SHP77 treated with DMSO at 0.1 percent for 48 hours (cell line): ENCODE results near the gene PEX19.

Experiments used
- DNase-seq: peaks from one replicate; lab custom pipeline; 2025; lab: John Stamatoyannopoulos, UW

Gene PEX19

DNA sequence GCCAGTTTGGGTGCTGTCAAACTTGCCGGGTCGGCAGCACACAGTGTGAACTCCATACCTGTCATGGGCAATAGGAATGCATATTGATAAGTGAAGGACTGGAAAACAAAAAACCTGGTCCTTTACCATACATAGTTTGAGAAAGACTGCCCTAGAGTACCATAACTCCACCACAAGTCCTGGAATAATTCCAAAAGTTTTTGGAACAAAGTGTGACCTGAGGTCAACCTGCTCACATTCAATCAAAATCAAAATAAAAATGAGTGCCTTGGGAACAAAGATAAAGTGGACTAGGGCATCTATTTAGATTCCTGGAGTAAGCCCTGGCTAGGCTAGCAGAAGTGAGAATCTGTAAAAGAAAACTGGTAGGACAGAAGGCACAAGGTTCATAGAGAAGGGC lies 7.6 kb downstream of the PEX19 start:
- no peak for DNase-seq

DNA sequence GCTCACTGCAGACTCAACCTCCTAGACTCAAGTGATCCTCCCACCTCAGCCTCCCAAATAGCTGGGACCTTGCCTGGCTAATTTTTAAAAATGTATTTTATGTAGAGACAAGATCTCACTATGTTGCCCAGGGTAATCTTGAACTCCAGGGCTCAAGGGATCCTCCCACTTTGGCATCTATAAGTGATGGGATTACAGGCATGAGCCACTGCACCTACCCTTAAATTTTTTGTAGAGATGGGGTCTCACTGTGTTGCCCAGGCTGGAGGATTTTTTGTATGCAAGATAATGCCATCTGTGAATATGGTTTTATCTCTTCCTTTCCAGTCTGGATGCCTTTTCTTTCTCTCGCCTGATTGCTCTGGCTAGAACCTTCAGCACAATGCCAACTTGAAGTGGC lies 13.9 kb downstream of the PEX19 start:
- no peak for DNase-seq

DNA sequence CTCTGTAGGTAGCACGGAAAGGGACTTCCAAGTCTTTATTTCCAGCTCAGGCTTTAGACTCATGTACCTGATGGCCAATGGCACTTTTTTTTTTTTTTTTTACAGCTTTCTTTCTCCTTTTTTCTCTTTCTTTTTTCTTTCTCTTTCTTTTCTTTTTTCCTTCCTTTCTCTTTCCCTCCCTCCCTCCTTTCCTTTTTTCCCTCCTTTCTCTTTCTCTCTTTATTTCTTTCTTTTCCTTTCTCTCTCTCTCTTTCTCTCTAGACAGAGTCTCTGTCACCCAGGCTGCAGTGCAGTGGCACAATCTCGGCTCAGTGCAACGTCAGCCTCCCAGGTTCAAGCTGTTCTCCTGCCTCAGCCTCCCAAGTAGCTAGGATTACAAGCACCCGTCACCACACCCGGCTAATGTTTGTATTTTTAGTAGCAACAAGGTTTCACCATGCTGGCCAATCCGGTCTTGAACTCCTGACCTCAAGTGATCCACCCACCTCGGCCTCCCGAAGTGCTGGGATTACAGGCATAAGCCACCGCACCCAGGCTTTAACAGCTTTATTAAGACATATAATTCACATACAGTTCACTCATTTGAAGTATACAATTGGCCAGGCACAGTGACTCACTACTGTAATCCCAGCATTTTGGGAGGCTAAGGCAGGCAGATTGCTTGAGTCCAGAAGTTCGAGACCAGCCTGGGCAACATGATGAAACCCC lies 17.5 kb downstream of the PEX19 start:
- DNase-seq, result no peak

DNA sequence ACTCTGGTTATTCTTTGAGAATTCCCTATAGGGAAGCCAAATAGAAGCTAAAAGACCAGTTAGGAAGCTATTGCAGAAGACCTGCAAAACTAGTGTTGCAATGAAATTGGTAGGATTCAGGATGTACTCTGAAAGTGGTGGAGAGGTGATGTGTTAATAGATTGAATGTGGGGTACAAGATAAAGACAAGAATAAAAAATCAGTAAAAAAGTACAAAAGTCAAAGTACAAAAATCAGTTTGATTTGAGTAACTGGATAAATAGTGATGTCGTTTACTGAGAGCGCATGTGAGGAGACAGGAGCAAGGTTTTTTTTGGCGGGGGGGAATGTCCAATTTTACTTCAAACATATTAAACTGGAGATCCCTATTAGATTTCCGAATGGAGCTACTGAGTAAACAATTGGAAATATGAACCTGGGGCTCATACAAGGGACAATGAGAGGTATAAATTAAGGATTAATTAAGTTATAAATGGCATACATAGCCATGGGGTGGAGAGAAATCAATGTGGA lies 20.1 kb downstream of the PEX19 start:
- no peak for DNase-seq

DNA sequence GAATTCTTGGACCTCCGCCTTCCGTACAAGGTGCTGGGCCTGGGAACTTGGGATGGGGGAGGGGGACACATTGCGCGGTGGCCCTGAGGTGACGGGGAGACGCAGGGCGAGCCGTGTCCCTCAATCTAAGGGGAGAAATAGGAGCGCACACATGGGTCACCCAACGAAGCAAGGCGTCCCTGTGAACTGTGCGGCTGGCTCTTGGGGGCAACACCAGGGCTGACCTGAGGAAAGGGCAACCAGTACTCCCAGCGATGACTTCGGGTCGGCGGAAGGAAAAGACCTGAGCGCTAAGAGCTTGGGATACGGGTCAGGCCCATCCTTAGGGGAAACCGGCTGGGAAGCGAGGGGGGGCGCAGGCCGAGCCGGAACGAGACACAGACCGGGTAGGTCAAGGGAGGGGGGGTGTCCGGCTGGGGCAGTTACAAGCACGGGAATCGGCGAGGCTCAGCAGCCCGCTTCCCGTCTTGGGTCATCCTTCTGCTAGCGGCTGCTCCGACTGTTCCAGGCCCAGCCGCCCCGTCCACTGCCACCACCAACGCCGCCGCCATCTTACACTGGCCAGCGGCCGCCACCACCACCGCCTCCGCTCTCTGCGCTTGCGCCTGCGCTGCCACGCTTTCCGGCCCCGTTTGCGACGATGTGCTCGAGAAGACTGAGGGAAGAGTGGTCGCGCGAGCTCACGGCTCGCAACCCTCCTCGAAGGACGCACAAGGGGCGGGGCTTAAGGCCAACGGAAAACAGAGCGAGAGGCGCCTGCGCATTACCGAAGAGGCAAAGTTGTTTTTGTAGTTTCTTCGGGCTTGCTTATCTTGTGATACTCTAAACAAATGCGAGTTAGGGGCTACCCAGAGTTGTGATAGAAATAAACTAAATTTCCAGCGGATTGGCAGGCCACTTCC lies 22.8 kb downstream of the PEX19 start, which contains the start of gene DCAF8:
DCAF8 (minus strand) TSS at position 657 of the 902 bp plus-strand sequence. CDS start 18,541 bp downstream, outside the sequence.
- peak; percentile 91 for DNase-seq

DNA sequence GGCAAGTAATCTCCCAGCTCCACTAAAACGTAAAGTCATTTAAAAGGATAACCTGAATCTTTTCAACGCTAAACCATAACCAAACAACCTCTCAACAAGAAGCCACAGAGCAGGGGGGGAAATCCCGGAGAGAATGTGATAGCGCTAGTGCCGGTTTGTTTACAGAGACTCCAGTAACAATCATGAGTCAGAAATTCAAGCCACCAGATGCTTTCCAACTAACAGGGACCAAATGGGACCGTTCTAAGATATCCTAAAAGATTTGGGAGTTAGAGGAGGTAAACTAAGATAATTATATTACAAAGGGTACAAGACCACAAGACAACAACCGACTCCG lies 23.4 kb downstream of the PEX19 start:
- no peak for DNase-seq

DNA sequence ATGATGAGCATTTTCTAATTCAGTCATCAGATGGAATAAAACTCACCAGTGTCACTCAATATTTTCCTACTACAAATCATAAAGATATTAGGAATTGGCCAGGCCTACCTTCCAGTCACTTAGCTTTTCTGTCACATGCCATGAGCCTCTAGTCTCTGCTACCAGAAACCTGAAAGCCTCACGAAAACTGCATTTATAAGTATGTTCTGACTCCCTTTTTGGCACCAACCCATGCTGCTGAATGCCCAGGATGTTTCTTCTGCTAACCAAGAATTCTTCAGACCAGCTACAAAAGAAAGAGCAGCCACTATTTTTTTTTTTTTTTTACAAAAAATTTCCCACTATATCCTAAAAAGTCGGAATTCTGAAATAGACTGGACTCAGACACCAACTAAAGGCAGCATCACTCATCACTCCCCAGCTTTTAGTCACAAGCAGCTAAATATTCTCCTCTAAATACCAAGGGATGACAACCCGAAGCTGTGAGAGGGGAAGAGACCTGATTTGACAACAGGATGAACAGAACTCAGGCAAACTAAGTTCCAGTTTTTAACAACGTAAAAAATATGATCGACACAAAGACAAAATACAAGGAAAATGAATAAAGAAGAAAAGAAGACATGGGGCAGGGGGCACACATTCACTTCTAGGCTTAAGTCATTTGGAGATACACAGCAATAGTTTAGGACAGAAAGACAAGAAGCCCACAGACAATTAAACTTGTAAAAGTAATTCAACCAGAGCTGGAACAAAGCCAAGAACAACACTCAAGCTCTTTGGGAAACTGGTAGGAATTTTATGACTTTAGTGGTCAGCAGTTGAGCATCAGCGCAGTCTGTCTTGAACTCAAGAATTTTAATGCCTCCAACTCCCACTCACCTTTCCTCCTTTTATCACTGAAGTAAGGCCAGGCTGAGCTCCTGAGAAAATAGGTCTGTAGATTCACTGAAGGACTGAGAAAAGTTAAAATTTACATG lies 24.2 kb downstream of the PEX19 start:
- DNase-seq, result no peak

DNA sequence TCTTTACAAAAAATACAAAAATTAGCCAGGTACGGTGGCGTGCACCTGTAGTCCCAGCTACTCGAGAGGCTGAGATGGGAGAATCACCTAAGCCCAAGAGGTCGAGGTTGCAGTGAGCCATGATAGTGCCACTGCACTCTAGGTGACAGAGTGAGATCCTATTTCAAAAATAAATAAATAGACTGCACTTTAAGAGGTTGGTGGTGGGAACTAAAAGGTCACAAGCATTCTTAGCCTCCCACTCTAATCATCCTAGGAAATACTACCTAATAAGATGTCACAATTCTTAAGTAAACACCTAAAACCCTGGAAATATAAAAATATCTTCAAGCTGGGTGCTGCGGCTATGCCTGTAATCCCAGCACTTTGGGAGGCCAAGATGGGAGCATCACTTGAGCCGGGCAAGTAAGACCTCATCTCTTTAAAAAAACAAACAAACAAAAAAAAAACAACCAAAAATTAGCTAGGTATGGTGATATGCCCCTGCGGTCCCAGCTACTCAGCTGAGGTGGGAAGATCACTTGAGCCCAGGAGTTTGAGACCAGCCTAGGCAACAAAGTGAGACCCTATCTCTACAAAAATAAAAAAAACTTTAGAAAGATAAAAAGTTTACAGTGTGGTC lies 26.6 kb downstream of the PEX19 start:
- no peak for DNase-seq

DNA sequence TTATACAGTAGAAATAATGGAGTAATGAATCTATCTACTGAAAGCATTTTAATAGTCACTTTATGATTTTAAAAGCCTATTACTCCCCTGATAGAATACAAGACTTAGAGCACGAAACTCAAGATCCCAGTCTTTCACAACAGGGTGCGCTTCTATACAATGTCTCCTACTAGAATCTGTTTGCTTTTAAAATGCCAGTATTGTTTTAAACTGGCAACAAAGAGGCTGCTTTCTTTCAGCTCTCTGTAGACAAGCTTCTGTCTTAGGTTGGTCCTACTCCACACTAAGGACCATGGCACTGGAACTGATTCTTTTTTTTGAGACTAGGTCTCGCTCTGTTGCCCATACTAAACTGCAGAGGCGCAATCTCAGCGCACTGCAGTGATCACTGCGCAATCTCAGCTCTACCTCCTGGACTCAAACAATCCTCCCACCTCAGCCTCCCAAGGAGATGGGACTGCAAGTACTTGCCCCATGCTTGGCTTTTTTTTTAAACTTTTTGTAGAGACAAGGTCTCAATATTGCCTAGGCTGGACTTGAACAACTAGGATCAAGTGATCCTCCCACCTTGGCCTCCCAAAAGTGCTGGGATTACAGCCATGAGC lies 27.4 kb downstream of the PEX19 start:
- no peak for DNase-seq

DNA sequence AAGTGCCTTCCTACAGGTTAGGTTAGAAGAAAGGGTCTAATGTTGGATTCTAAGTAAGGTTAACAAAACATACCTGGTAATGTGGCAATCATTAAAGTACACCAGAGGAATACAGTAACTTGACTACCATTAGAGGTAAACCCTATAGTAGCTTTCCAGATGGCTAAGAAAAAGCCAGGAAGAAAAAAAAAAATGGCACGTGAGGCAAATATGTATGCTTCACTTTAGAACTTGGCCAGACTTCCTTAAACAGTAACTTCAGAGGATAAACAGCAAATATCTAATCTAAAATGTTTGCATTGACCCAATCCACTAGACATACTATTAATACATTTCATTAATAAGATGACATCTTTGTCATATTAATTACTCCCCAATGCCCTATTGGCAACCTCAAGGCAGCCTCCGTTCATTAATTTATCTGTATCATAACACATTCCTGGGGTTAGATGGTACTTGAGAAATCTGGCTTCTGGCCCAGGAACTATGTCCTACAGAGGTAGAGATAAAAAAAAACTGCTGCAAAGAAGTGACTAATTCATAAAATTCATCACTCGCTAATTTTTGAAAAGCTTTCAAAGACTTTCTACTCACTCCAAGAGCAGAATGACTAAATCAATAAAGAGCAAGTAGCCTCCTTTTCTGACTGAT lies 28.4 kb downstream of the PEX19 start:
- no peak for DNase-seq

DNA sequence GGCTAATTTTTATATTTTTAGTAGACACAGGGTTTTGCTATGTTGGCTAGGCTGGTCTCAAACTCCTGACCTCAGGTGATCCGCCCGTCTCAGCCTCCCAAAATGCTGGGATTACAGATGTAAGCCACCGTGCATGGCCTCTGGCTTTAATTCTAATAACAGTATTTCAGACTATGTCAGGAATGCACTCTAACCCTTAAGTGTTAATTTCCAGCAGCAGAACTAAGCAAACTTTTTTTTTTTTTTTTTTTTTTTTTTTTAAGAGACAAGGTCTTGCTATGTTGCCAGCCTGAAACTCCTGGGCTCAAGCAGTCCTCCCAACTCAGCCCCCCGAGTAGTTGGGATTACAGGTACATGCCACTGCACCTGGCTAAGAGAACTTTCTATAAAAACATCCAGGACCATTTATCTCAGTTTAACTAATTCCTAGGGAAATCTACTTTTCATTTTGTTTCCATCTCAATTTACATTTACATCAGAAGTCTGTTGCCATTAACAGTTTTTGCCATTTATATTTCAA lies 29.1 kb downstream of the PEX19 start:
- no peak for DNase-seq

DNA sequence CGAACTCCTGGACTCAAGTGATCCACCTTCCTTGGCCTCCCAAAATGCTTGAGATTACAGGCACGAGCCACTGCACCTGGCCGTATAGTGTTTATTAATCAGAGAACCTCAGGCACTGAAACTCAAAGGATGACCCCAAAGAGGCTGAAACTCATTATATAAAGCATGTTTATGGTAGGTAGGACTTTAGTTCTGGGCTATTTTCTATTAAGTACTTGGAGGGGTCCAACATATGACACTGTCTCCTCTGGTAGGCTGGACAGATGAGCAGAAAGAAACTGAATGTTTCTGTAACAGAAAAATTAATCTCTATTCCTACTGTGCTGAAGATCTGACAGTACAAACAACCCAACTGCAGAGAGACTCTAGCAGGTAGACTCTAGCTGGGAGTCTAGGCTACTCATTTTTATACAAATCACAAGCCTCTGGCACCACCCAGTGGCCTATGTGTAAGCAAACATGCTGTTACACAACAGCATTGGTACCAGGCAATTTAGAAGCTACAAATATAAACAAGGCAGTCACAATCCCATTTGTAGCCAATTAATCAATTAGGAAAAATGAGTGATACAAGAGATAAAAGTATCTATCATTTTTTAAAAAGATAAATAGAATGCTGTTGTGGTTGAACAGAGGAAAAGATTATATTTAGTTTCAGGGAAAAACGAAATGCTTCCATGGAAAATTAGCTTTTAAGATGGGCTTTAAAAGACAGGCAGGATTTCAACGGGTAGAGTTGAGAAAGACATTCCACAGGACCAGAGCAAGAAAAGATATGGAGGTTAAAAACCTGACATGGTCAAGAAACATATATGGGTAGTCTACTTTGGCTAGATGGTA lies 33.0 kb downstream of the PEX19 start:
- DNase-seq, result peak; percentile 14

DNA sequence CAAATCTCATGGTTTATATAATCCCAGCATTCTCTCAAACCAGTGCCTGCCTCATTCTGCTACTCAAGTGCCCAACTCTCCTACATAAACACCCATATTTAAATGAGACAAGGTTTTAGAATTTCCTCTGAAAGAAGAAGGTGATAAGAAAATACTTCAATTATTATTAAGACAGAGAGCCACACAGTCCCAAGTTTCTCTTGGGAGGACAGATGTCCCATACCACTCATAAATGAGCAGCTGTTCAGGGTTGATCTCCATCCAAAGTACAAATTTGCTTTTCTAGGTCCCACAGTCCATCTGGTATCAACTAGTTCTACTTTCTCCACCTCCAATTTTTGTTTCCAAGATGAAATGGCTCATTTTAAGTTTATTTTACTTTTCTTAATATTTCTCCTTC lies 33.9 kb downstream of the PEX19 start:
- DNase-seq, result no peak

DNA sequence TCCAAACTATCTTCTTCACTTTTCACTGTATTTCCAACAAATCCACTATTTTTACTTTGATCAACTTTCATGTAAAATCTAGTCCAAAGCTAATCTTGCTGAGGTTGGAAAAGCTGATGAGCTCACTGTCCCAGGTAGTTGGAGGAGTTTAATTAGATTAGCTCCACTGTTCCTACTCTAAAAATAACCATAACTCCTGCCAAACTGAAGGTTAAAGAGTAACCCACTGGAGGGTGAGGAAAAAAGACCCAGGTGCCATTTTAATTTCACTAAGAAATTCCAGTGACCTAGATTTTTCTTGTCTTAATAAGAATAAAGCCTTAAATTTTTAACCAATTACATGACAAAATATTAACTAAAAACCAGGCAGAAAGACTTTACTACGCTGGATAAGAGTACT lies 37.9 kb downstream of the PEX19 start:
- no peak for DNase-seq

DNA sequence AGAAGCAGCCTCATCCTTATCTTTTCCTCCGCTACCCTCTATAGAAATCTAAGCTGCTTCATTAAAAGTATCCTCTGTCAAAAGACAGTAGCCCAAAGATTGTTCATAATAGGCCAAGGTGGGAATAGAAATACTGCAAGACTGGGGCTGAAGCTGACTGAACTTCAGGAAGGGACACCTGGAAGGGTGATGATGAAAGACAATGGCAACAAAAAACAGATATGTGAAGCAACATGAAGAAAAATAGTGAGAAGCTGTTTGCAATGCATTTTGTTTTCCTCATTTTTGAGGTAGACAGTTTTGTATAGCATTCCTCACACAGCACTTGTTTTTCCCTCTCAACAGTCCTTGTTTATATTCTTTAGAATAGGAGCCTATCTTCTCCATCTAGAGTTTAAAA lies 39.5 kb downstream of the PEX19 start:
- DNase-seq, result no peak

DNA sequence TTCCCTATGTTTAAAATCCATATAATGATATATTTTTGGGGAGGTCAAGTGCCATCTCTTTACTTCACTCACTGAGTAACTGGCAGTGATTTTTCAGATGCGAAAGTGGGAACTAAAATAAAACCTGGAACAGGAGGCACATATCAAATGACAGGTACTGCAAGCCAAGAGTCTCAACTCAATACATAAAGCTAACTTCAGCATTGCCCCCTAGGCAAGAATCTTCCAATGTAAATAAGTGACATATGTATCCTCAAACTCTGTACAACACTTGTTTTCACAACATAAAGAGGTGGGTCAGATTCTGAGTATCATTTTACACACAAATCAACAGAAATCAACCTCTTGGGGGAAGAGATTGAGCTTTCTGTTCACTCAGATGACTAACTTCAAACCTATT lies 40.7 kb downstream of the PEX19 start:
- DNase-seq, result no peak

DNA sequence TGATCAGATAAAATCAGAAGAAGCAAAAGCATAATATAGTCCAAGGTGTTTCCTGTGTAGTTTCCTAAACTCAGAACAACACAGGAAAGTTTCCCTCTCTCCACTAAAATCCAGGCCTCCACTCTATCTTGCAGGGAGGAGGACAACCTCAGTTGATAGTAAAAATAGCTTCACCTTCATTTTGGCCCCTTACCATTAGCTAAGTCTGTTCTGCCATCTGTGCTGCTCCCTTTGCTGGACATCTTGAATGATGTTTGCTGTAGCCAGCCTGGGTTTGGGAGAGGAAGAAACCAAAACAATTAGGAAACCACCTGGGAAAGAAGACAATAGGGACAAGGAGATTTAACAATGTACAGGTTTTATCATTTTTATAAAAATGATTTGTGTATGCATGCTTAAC lies 41.2 kb downstream of the PEX19 start:
- DNase-seq, result no peak

DNA sequence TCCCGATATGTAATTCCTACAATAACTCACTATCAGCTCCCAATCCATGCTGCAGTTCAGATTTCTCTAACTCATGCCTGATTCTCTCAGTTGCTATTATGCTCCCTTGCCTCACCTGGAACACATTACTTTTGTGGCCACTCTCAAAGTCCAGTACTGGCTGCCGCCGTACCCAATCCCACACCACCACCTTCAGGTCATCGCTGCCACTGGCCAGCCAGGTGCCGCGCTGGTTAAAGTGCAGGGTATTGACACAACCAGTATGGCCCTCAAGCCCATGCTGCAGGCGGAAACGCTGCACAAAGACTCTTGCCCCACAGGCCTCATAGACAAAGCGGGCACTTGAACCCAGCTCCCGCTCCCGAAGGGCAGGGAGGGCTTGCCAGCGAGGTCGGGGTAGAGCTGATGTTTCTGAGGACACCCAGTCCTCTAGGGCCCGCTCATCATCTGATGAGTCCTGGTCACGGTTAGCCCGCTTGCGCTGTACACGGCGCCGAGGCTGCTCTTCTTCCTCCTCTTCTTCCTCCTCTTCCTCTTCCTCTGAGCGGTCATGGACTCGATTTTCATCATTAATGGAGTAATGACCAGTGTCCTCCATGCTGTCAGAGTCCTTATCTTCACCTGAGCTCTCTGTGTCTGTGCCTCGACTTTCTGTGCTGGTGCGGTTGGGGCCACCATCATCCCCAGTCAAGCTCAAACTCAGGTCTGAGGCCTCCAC lies 45.2 kb downstream of the PEX19 start:
- DNase-seq, result no peak

DNA sequence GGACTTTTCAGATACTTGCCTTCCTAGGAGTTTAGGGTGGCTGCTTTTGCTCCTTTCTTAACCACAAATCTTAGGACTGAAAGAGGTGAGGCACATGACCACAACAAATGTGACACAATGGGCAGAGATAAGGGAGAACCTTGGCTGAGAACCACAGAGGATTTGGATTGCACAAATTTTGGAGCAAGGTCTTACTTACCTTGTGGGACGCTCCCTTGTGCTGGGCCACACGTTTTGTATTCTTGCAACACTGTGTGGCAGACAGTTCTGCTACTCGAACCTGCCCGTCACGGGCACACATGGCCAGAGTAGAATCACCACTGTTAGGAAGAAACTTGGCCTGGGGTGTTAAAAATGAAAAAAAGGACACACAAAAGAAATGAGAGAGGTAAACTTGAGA lies 46.5 kb downstream of the PEX19 start:
- DNase-seq, result no peak
